GM18499 (cell line): ENCODE results near the gene DIP2C.
"Not testable (repeated sequence)": the region's sequence is repeated elsewhere in the genome, so short reads cannot be mapped to it uniquely, and the experiment has no call there.

Source experiments
- ATAC-seq: cut with Tn5 transposase; IDR thresholded peaks from one replicate; pipeline ENCODE4 v1.9.1; 2021; ENCODE audit warnings: moderate number of reproducible peaks; ENCODE audit not compliant: insufficient read depth, unreplicated experiment

Gene DIP2C

DNA sequence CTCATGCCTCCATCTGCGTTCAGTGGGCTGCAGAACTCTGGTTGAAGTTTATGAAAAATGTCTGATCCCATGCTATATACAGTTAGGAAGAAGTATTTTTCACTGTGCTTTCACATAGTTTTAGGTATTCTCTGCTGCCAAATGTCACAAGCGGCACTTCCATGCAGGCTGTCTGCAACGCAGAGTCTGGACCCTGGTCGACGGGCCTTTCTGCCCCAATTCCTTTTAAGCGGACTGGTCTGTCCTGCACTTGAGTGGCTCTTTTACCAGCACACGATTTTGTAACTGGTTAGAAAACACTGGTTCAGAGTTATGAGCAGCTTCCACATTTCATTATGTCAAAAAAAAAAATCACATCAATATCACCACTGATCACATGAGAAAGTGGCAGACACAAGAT is 143.0 kb downstream of the DIP2C start:
- no peak for ATAC-seq

DNA sequence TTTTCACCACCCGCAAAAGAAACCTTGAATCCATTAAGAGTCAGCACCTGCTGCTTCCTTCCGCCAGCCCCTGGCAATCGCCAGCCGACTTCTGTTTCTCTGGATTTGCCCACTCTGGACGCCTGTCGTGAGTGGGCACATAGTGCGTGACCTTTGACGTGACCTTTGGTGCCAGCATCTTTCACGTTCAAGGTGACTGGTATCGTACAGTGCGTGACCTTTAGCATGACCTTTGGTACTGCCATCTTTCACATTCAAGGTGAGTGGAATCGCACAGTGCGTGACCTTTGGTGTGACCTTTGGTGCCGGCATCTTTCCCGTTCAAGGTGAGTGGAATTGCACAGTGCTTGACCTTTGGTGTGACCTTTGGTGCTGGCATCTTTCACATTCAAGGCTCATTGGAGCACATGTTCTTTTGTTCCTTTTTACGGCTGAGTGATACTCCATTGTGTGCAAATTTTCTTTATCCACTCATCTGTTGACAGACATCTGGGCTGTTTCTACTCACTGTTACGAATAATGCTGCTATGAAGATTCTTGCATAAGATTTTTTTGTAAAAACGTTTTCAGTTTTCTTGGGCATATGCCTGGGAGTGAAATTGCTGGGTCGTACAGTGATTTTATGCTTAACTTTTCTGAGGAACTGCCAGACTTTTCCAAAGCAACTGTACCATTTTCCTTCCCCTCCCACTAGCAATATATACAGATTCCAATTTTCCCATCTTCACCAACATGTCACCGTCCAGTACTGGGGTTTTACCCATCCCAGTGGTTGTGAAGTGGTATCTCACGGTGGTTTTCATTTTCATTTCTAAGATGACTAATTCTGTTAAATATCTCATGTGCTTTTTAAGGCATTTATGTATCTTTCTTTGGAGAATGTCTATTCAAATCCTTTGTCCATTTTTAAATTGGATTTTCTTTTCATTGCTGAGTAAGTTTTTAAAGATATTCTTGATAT is 145.3 kb downstream of the DIP2C start:
- ATAC-seq: no peak

DNA sequence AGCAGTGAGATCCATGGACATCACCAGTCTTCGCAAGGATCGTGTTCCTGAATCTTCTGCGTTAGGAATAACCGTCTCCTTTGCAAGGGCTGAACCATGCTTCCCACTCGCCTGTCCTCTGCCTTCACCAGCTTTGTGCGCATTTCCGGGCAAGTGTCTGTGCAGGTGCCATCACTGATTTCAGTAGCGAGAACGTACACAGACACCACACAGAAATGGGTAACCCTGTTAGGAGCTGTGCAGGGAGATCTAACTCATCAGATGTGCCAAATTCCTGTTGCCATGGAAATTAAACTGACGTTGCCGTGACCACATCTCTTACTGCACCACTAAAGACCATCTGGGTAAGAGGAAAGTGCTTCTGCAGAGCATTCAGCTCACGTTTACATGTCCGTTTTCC is 146.3 kb downstream of the DIP2C start:
- ATAC-seq: no peak

DNA sequence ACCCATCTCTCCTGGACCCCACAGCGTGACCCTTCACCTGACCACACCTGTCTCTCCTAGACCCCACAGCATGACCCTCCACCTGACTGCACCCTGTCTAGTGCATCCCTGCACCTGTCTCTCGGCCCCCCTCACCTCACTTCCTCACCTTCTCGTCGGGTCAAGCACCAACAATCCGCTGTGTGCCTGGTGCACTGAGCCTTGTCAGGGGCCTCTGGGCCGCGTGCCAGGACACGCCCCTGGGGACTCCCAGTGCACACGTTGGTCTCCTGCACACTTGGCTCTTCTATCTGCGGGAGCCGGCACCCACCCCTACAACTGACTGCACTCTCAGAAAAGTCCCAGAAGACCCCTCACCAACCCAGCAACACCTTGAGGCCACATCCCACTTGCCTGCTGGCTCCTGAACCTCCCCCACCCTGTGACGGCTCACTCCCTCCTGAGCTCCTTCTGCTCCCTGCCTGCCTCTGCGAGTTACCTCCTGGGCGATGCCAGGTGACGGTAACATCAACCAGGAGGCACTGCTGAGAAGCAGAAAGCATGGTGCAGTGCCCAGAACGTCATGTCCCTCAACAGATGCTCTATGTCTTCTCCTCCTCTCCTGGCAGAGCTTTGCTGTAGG is 147.6 kb downstream of the DIP2C start:
- ATAC-seq: no peak

DNA sequence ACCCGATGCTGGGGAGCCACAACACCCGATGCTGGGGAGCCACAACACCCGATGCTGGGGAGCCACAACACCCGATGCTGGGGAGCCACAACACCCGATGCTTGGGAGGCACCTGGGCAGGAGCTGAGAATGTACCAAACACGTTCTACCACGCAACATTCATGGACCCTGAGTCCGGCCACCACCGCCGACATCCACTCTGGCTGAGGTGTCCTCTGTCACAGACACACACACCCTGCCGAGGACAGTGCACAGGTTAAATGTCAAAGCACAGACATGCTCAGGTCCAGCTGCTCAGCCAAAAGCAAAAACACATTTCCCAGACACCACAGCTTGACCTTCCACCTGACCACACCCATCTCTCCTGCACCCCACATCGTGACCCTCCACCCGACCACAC is 148.4 kb downstream of the DIP2C start:
- no peak for ATAC-seq

DNA sequence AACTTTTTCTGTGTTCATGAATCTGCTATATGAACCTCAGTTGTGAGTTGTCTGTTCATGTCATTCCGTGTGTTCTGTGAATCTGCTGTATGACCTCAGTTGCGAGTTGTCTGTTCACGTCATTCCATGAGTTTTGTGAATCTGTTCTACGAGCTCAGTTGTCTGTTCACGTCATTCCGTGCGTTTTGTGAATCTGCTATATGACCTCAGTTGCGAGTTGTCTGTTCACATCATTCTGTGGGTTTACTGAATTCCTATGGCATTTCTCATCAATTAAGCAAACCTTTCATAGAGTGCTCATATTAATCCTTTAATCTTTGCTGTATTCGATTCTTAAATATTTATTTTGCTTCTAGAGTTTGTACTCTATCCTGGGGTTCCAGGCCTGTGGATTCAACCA is 150.6 kb downstream of the DIP2C start:
- ATAC-seq: no peak

DNA sequence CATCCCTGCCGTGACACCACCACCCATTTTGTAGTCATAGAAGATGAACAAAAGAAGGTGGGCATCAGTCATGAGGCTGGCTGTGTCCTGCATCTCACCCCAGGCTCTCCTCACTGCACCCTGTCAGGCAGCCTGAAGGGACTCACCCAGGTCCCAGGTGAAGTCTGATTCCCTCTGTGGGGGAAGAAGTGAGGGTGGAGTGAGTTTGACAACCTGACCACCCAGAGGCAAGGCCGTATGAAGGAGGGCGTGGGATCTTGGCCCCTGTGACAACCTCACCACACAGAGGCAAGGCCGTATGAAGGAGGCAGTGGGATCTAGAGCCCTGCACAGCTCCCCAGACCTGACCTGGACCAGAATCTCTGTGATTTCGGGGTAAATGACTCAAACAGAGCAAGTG is 152.5 kb downstream of the DIP2C start:
- no peak for ATAC-seq

DNA sequence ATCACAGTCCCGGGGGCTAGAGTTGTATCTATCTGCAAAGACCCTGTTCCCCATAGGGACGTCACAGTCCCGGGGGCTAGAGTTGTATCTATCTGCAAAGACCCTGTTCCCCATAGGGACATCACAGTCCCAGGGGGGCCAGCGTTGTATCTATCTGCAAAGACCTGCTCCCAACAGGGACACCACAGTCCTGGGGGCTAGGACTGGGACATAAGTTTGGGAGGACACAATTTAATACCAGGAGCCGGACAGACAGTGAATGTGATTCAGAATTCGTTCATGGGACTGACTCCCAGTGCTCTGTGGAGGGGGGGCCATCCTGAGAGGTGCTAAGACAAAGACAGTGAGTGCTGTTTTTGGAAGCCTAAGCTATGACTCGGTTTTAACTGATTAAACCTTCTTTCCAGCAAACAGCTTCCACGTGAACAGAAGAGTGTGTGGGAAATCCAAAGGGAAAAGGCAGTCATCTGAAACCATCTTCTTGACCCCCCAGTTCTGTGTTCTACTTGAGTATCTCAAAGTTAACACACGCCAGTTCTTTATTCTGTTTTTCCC is 153.0 kb downstream of the DIP2C start:
- no peak for ATAC-seq

DNA sequence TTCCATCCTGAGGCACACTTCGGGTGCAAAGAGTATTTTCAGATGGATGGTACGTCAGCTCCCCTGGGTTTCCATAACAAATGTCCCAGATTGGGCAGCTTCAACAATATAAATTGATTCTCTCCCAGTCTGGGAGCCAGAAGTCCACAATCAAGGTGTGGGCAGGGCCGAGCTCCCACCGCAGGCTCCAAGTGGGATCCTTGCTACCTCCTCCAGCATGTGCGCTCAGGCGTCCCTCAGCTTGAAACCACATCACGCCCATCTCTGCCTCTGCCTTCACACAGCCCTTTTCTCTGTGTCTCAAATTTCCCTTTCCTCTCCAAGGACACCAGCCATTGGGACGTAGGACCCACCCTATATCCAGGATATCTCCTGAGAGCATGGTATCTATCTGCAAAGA is 153.5 kb downstream of the DIP2C start:
- ATAC-seq: no peak

DNA sequence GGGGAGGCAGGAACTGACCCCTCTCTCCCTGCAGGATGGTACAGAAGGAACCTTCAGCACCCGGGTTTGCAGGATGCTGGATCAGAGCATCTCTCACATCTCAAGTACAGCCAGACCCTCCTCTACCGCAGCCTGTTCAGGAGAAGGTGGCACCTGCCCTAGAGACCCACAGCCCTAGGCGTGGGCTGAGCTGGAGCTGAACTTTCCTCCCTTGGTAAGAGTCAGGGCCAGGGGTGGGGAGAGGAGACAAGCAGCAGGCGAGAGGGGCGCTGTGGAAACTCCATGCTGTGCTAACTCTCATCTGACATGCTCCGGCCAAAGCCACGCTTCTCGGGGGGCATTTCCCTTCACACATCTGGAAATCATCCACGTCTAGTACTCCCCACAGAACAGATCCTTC is 154.4 kb downstream of the DIP2C start:
- ATAC-seq: no peak

DNA sequence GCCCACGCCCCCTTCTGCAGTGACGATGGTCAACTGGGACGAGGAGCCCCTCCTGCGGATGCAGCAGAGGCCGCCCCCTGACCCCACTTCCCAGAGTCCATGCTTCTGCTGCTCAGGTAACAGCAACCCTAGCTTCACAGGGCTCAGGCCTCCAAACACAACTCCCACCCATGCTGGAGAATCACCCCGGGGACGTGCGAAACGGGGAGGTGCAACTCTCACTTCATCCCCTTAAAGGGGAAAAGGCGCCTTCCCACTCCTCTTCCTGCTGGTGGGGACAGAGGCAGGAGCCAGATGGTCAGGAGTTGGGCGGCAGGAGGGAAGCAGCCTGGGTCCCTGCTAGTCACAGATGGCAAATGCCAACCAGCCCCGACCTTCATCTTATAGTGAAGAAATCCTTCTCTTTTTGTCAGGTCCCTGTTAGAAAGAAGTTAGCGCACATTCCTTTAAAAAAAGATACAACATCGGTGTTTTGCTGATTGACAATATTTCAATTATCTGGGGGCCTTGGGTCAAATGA is 155.4 kb downstream of the DIP2C start:
- no peak for ATAC-seq

DNA sequence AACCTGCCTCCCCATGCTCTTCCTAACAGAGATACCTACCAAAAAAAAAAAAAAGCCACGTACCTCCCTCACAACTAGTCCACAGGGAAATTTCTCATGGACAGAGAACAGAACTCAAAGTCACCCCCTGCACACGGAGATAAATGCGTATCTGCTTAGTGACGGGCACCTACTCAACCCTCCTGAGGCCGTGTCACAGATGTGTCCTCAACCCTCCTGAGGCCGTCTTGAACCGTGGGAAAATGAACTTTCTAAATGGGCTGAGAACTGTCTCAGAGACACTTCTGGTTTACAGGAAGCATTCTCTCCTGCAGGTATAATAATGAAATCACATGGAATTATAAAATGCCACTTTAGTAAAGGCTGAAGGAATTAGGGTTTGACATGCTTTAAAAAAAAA is 155.9 kb downstream of the DIP2C start:
- ATAC-seq: no peak

DNA sequence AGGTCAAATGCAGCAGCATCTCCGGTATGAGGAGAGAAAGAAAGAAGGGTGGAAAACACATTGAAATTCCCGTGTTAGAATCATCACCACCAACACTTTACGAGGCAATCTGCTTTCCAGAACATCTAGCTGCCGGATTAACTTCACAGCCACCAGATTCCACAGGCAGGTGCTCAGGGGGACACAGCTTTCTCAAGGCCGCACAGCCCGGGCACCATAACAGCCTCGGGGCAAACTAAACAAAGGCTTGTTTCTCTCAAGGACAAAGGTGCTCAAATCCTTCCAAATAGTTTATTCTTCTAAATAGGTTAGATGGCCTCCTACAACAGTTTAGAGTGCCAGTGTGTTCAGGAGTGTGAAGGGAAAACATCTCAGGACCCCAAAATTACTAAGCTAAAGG is 156.3 kb downstream of the DIP2C start:
- ATAC-seq: no peak

DNA sequence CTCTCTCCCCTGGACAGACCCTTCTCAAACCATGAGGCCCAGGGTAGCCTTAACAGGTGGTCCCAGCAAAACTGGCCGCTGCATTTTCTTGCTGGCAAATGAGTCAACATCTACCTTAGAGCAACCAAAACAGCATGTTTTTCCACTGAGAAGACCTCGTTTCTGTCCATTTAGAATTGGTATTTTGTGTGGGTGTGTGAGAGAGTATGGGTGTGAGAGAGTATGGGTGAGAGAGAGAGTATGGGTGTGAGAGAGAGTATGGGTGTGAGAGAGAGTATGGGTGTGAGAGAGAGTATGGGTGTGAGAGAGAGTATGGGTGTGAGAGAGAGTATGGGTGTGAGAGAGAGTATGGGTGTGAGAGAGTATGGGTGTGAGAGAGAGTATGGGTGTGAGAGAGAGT is 157.1 kb downstream of the DIP2C start:
- ATAC-seq: not testable (repeated sequence)

DNA sequence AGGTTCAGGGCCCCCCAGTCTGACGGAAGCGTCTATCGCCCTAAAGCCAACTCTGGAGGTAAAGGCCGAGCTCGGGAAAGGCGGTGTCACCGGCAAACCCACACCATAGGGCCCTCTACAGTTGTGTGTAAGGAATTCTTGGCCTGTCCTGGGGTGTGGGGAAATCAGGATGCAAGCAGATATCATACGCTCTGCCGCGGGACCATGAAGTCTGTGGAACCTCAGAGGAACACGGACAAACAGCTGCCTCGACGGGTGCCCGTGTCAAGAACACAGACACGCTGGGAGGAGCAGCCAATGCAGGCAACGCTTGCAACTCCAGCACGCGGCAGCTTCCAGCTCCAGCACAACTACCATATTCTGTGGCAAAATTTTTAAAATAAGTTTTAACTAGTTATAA is 157.9 kb downstream of the DIP2C start:
- no peak for ATAC-seq

DNA sequence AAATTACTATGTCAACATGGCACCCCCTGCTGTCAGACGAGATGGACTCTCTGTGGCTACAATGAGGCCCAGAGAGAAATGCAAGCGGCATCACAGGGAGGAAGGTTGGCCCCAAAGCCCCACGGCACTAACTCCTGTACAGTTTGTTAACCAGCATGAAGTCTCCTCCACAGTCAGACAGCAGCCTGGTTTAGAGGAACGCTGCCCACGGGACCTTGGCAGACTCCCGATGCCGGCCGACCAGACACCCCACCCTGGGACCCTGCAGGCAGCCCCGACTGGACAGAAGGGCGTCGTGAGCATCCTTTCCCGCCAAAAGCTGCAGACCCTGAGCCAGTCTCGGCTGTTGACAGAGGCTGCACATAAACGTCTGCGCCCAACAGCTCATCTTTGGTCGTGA is 158.8 kb downstream of the DIP2C start:
- no peak for ATAC-seq

DNA sequence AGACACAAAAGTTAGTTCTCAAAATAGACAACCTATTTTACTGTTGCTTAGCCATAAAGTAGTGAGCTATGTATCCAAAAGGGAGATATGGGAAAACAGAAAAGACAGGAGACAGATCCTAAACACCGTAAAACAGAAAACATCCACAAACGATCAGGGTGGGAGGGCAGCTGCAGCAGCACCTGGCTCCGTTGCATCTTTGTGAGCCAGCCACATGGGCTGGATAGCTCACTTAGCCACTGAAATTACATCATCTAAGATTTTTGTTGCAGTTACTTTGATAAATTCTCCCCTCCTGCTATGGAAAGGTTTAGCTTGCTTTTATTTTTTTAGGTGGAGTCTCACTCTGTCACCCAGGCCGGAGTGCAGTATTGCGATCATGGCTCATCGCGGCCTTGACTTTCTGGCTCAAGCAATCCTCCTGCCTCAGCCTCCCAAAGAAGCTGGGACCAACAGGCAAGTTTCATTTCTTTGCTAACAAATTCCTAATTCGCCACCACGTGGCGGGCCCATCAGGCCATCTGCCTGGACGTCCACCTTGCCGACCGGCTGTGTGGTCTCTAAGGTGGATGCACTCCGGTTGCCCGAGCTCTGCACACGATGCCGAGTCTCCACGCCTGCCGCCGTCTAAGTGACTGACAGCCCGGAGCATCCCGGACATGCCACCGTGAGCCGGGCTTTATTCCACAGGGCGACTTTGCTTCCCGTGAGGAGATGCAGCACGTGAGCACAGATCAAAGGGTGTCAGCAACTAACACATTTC is 159.8 kb downstream of the DIP2C start:
- ATAC-seq: no peak

DNA sequence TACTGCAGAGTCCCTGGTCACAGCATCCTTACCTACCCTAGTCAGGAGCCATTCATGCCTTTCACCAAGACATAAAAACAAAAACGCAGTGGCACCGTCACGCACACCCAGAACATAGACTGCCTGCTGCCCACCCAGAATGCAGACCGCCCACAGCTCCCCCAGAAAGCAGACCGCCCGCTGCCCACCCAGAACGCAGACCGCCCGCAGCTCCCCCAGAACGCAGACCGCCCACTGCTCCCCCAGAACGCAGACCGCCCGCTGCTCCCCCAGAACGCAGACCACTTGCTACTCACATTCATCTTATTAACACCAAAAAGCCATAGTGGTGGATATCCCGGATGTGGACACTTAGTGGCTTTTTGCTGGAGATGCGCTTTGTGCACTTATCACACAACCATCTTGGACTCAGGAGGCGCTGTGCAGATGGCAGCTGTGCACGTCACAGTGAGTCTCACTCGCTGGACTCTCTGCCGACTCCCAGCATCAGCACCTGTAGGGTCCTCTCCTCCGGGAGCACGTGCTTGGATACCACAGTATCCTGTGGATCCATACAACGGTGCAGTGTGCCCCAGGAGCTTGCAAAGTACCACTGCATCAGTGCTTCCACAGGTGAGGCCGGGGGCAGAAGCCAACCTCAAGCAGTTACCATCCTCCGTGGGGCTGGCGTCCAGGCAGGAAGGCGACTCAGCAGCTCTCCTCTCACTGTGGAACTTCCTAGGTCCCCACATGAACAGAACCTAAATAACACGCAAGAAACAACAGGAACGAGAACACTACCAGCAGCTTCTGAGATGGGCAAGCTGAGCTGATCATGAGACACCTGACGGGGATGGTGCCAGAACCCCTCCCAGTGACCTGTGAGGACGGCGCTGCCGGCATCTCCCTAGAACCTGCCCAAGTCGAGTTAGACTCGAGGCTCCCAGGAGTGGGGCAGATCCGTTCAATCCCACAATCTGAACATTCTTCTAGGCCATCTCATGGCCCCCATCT is 161.0 kb downstream of the DIP2C start:
- ATAC-seq: no peak

DNA sequence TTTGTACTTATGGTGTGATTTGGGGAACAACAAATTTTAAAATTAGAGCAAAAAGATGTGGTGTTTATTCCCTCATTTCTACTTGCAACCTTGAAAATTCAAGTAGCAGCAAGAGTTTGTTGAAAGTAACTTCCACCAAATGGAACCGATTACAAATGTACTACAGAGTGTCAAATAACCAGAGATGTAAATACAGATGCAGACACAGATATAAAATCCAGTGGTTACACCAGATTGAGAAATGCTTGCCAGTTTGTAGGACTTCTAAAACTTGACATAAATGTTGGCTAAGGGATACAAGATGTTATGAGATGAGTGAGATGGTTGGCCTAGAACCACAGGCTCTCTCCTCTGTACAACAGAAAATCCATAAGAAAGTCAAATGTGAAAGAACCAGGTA is 162.1 kb downstream of the DIP2C start:
- ATAC-seq: no peak
